SK-N-SH (cell line): ENCODE data around the gene AP2A2. TPM values are rescaled to one million over a fixed set of nuclear protein-coding genes. Genes with fewer than 3 reads are reported as not detected.

ENCODE experiments used
- CTCF ChIA-PET: fragments of 300-600, 350-600 bp; formaldehyde crosslinking; extraction: SDS; loops from one replicate; lab custom pipeline; 2021; lab: Yijun Ruan, JAX
- POLR2A ChIA-PET: fragments of 350-600 bp; sonication (Branson Sonifier 250); formaldehyde crosslinking; extraction: SDS; loops from one replicate; lab custom pipeline; 2020; ENCODE audit warnings: antibody characterized with exemption, inconsistent platforms; lab: Yijun Ruan, JAX
- DNase-seq: peaks from one replicate; pipeline ENCODE4 v3.0.0; 2012
- H2AFZ ChIP-seq: fragments of 200-600 bp; sonication (generic); 2 replicates; pipeline ENCODE4 v1.8.1; 2016; ENCODE audit warnings: antibody characterized with exemption, mild to moderate bottlenecking, low read depth
- H3F3A ChIP-seq: fragments of 200-600 bp; sonication (generic); replicated peaks from 2 replicates; pipeline ENCODE3; 2016; ENCODE audit warnings: antibody characterized with exemption, mild to moderate bottlenecking; ENCODE audit not compliant: insufficient read depth
- H3K27ac ChIP-seq, 2 experiments: fragments of 200-500 bp in 1 of 2; fragments of 200-600 bp in 1 of 2; sonication (Bioruptor generic) in 1 of 2; sonication (generic), shearing (Covaris generic) in 1 of 2; 2 replicates each; pipeline versions ENCODE4 v1.5.1 to v1.6.1; 2014 to 2016; ENCODE audit warnings: low read depth in 2 of 2, inconsistent platforms in 1 of 2, low read length in 1 of 2, mild to moderate bottlenecking in 1 of 2, mixed read lengths in 1 of 2
- H3K27me3 ChIP-seq: fragments of 200-600 bp; sonication (generic), shearing (Covaris generic); 2 replicates; pipeline ENCODE4 v1.6.1; 2016; ENCODE audit warnings: mixed run types; ENCODE audit not compliant: insufficient read depth
- H3K36me3 ChIP-seq, 2 experiments: fragments of 200-500 bp in 1 of 2; fragments of 200-600 bp in 1 of 2; sonication (Bioruptor generic) in 1 of 2; sonication (generic) in 1 of 2; replicated peaks in 1 of 2; 2 replicates each; pipeline versions ENCODE3 to v1.5.1; 2014 to 2016; ENCODE audit warnings: low read length in 1 of 2, mild to moderate bottlenecking in 1 of 2; ENCODE audit not compliant: insufficient read depth in 2 of 2, control insufficient read depth in 1 of 2
- H3K4me1 ChIP-seq, 2 experiments: fragments of 200-500 bp in 1 of 2; fragments of 200-600 bp in 1 of 2; sonication (Bioruptor generic) in 1 of 2; sonication (generic), shearing (Covaris generic) in 1 of 2; 2 replicates each; pipeline versions ENCODE4 v1.5.1 to v1.6.1; 2014 to 2016; ENCODE audit warnings: low read depth in 1 of 2, low read length in 1 of 2, mixed run types in 1 of 2; ENCODE audit not compliant: insufficient read depth in 2 of 2, control insufficient read depth in 1 of 2
- H3K4me2 ChIP-seq: fragments of 200-600 bp; sonication (generic), shearing (Covaris generic); 2 replicates; pipeline ENCODE4 v1.6.1; 2017; ENCODE audit warnings: mixed run types
- H3K4me3 ChIP-seq, 2 experiments: fragments of 200-500 bp in 1 of 2; fragments of 200-600 bp in 1 of 2; sonication (Bioruptor generic) in 1 of 2; sonication (generic), shearing (Covaris generic) in 1 of 2; 2 replicates each; pipeline versions ENCODE4 v1.5.1 to v1.8.1; 2014 to 2016; ENCODE audit warnings: low read depth in 2 of 2, inconsistent platforms in 1 of 2, low read length in 1 of 2, mild to moderate bottlenecking in 1 of 2, mixed read lengths in 1 of 2, moderate library complexity in 1 of 2
- H3K79me2 ChIP-seq: fragments of 200-600 bp; sonication (generic); 2 replicates; pipeline ENCODE4 v1.8.1; 2017; ENCODE audit warnings: mild to moderate bottlenecking; ENCODE audit not compliant: insufficient read depth
- H3K9ac ChIP-seq: fragments of 200-600 bp; sonication (generic); 2 replicates; pipeline ENCODE4 v1.6.1; 2017; ENCODE audit warnings: mixed run types
- H3K9me2 ChIP-seq: fragments of 200-600 bp; sonication (generic); 2 replicates; pipeline ENCODE4 v1.6.1; 2017; ENCODE audit warnings: mixed run types
- H3K9me3 ChIP-seq: fragments of 200-600 bp; sonication (generic); 2 replicates; pipeline ENCODE4 v1.6.1; 2017; ENCODE audit warnings: mixed run types, mild to moderate bottlenecking, moderate library complexity
- H4K20me1 ChIP-seq: fragments of 200-600 bp; sonication (generic); 2 replicates; pipeline ENCODE4 v1.6.1; 2017; ENCODE audit warnings: mild to moderate bottlenecking, mixed run types; ENCODE audit not compliant: insufficient read depth
- CTCF ChIP-seq: fragments of 200-600 bp; sonication (generic); IDR thresholded peaks from 2 replicates; pipeline ENCODE4 v1.6.1; 2017; ENCODE audit warnings: antibody characterized with exemption, mild to moderate bottlenecking, moderate library complexity
- ELF1 ChIP-seq: IDR thresholded peaks from 2 replicates; pipeline ENCODE4 v1.4.0; 2012
- EZH2phosphoT487 ChIP-seq: fragments of 200-600 bp; sonication (generic); IDR thresholded peaks from 2 replicates; pipeline ENCODE4 v1.6.1; 2017; ENCODE audit warnings: low read depth, mixed run types, mild to moderate bottlenecking, antibody characterized with exemption, moderate library complexity, borderline replicate concordance
- FOSL2 ChIP-seq: IDR thresholded peaks from 2 replicates; pipeline ENCODE4 v1.4.0; 2012; ENCODE audit warnings: low read depth, mild to moderate bottlenecking, moderate library complexity, borderline replicate concordance
- FOXM1 ChIP-seq: IDR thresholded peaks from 2 replicates; pipeline ENCODE4 v1.4.0; 2012; ENCODE audit warnings: low read depth, mild to moderate bottlenecking
- GABPA ChIP-seq: IDR thresholded peaks from 2 replicates; pipeline ENCODE4 v1.4.0; 2012; ENCODE audit warnings: low read depth, mild to moderate bottlenecking
- NRF1 ChIP-seq: IDR thresholded peaks from 2 replicates; pipeline ENCODE4 v1.6.1; 2012; ENCODE audit warnings: low read depth, mild to moderate bottlenecking, low read length
- PBX3 ChIP-seq: IDR thresholded peaks from 2 replicates; pipeline ENCODE4; 2012
- POLR2AphosphoS5 ChIP-seq: IDR thresholded peaks from 2 replicates; pipeline ENCODE4 v1.6.1; 2012; ENCODE audit warnings: low read depth, low read length
- RCOR1 ChIP-seq: fragments of 150-350 bp; IDR thresholded peaks from 2 replicates; pipeline ENCODE4 v1.6.1; 2017; ENCODE audit warnings: antibody characterized with exemption, low read length
- REST ChIP-seq: IDR thresholded peaks from 2 replicates; pipeline ENCODE4 v1.6.1; 2012; ENCODE audit warnings: mild to moderate bottlenecking, low read depth, low read length, moderate library complexity
- RXRA ChIP-seq: IDR thresholded peaks from 2 replicates; pipeline ENCODE4 v1.4.0; 2012; ENCODE audit warnings: low read depth, mild to moderate bottlenecking, borderline replicate concordance
- TAF1 ChIP-seq: IDR thresholded peaks from 2 replicates; pipeline ENCODE4 v1.6.1; 2012; ENCODE audit warnings: low read depth, mild to moderate bottlenecking, low read length, moderate library complexity, borderline replicate concordance
- TEAD4 ChIP-seq: IDR thresholded peaks from 2 replicates; pipeline ENCODE4 v1.4.0; 2012; ENCODE audit warnings: mild to moderate bottlenecking, borderline replicate concordance; ENCODE audit not compliant: insufficient read depth
- WGBS: methylation state at CpG from one replicate; pipeline ENCODE4 v1.1.6; 2017; ENCODE audit warnings: low lambda C conversion rate; 5-methylcytosine and 5-hydroxymethylcytosine counted together
- polyA plus RNA-seq, 3 experiments: library from polyadenylated mRNA; depleted of rRNA; stranded (reverse); fragments of >200 nt; gene quantifications; 2 replicates each; pipeline ENCODE4 v1.2.3, GENCODE V29; 2012
- TF ChIP-seq, protein P1 (sequence below): fragments of 150-350 bp; IDR thresholded peaks from 2 replicates; pipeline ENCODE4 v1.6.1; 2016; ENCODE audit warnings: mild to moderate bottlenecking, low read depth, low read length

The AP2A2 gene
- polyA plus RNA-seq, 1 of the 3 experiments (the other 2 are of a cell fraction), result 42.7 TPM

DNA sequence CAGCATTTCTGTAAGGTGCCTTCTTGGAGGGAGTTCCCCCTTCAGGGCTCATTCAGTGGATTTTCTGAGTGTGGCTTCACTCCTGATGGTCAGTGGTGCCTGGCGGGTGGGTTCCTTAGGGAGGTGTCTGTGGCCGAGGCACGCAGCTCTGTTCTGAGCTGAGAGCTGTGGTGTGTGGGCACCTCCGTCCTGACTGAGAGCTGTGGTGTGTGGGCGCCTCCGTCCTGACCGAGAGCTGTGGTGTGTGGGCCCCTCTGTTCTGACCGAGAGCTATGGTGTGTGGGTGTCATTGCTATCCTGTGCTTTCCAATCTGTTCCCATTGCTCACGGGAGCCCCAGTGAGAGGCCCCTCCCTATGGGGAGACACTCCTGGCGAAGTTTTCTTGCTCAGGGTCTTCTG is 71.0 kb downstream of the AP2A2 start:
- POLR2A ChIA-PET, result interaction anchor here (0.6 kb wide), 1 partner anchor 163 kb away, joined by 3 read pairs; no protein-coding TSS in a partner anchor
- no peak for TF ChIP-seq CTCF
- no peak for TF ChIP-seq FOSL2
- TF ChIP-seq RCOR1, result no peak
- no peak for TF ChIP-seq PBX3
- TF ChIP-seq FOXM1, result no peak
- no peak for TF ChIP-seq POLR2AphosphoS5
- no peak for TF ChIP-seq EZH2phosphoT487
- no peak for TF ChIP-seq TAF1
- TF ChIP-seq TEAD4, result no peak
- TF ChIP-seq, protein P1, sequence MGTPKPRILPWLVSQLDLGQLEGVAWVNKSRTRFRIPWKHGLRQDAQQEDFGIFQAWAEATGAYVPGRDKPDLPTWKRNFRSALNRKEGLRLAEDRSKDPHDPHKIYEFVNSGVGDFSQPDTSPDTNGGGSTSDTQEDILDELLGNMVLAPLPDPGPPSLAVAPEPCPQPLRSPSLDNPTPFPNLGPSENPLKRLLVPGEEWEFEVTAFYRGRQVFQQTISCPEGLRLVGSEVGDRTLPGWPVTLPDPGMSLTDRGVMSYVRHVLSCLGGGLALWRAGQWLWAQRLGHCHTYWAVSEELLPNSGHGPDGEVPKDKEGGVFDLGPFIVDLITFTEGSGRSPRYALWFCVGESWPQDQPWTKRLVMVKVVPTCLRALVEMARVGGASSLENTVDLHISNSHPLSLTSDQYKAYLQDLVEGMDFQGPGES, result no peak
- TF ChIP-seq REST, result no peak
- no peak for TF ChIP-seq GABPA
- TF ChIP-seq RXRA, result no peak
- TF ChIP-seq ELF1, result no peak
- TF ChIP-seq NRF1, result no peak
- no peak overlapping the region for H3K9ac ChIP-seq
- no peaks in the 10 kb centered on the region for H3K79me2 ChIP-seq
- H3K9me3 ChIP-seq, result no peaks in the 10 kb centered on the region
- no peak overlapping the region for H3K4me3 ChIP-seq
- no peaks in the 10 kb centered on the region for H3K27me3 ChIP-seq
- no peak overlapping the region for H3K4me2 ChIP-seq
- no peaks in the 10 kb centered on the region for H3K4me1 ChIP-seq
- no peaks in the 10 kb centered on the region for H3K9me2 ChIP-seq
- no peaks in the 10 kb centered on the region for H3F3A ChIP-seq
- peaks cover 0 to 50% of the 10 kb centered on the region in 2 experiments for H3K36me3 ChIP-seq
- CTCF ChIA-PET, result interaction anchor here (0.9 to 1.3 kb wide), 2 partner anchors 44 to 55 kb away, joined by 3 read pairs; no protein-coding TSS in a partner anchor
- DNase-seq, result no peak
- no peak overlapping the region for H3K27ac ChIP-seq
- no peak overlapping the region for H2AFZ ChIP-seq
- H4K20me1 ChIP-seq, result no peaks in the 10 kb centered on the region
- 100% methylated on average over 6 of the region's 10 CpGs for WGBS
